Measurements from ENCODE around the gene TM9SF2. TPM values are rescaled to one million over a fixed set of nuclear protein-coding genes. Genes with fewer than 3 reads are reported as not detected.

TM9SF2 gene
- total RNA-seq, 1 experiment from 2014 or later: 154 TPM

DNA sequence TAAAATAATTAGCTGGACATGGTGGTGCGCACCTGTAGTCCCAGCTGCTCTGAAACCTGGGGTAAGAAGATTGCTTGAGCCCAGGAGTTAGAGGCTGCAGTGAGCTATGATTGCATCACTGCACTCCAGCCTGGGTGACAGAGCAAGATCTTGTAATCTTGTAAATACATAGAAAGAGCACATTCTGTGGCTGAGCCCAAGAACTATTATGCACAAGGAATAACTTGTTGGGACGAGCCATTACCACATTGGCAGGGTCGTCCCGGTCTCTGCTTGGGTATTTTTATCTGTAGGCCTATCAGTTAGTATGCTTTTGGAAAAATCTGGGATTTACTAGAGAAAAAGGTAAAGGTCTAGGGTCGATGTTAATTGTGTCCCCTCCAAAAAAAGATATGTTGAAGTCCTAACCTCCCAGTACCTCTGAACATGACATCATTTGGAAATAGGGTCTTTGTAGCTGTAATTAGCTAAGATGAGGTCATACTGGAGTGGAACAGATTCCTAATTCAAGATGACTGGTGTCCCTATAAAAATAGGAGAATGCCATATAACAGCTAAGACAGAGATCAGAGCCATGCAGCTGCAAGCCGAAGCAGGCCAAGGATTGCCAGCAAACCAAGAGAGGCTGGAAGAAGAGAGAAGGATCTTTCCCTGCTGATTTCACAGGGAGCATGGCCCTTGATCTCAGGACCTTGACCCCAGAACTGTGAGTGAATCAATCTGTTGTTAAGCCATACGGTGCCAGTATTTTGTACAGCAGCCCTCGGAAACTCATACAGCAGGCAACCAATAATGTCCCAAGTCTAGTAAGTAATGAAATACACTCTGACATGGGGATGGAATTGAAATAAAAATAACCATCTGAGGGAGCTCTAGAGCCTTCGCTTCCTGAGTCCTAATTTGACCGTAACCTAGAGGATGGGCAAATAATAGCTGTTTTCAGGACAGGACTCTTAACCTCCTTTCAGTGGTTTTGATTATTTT lies 77.0 kb downstream of the TM9SF2 start:
- TF ChIP-seq CTCF (IDR thresholded peaks at IDR 0.05; ENCODE audit: insufficient read depth in 1 of 2, low read depth in 1 of 2, low read length in 1 of 2, severe bottlenecking in 1 of 2, unreplicated experiment in 1 of 2): peak in 1 of 2 experiments; percentile 30
- Mint-ChIP-seq H3K4me3 (ENCODE audit: unreplicated experiment) (no peak overlapping the region), H3K9me3 (ENCODE audit: unreplicated experiment) (no peaks in the 10 kb centered on the region), H3K4me1 (ENCODE audit: low read depth, unreplicated experiment) (no peaks in the 10 kb centered on the region), H3K27ac (ENCODE audit: unreplicated experiment) (no peak overlapping the region), H3K27me3 (ENCODE audit: insufficient read depth, unreplicated experiment) (no peaks in the 10 kb centered on the region), H3K36me3 (ENCODE audit: insufficient read depth, unreplicated experiment) (no peaks in the 10 kb centered on the region)
- no peaks in the 10 kb centered on the region for H3K36me3 ChIP-seq (ENCODE audit: control insufficient read depth, insufficient read depth, low read length)
- ChIA-PET POLR2A (no interaction called here), CTCF (interaction anchor here (0.5 to 2.7 kb wide), 7 partner anchors 28 to 232 kb away, joined by 3 to 12 read pairs (median 5); partner anchors contain the start of gene CLYBL)
- H3K4me3 ChIP-seq (ENCODE audit: low read depth, low read length): no peak overlapping the region
- no TSS peak for BruUV-seq (replicated peaks)
- no peaks in the 10 kb centered on the region for H3K9me3 ChIP-seq
- intact Hi-C loops (cut with micrococcal nuclease; ENCODE audit: unreplicated experiment): loop anchor here (1.0 to 2.0 kb wide), 2 partner anchors 29 to 36 kb away; partner anchors contain the start of gene CLYBL
- H3K27me3 ChIP-seq (replicated peaks; ENCODE audit: control insufficient read depth, insufficient read depth, low read length): no peaks in the 10 kb centered on the region
- H3K4me1 ChIP-seq: no peaks in the 10 kb centered on the region
- DNase-seq: no peak

GRCh38 chr13:99580500-99581268 lies 79.4 kb downstream of the TM9SF2 start:
- Mint-ChIP-seq H3K4me3 (ENCODE audit: unreplicated experiment) (no peak overlapping the region), H3K9me3 (ENCODE audit: unreplicated experiment) (no peaks in the 10 kb centered on the region), H3K27ac (ENCODE audit: unreplicated experiment) (no peak overlapping the region), H3K4me1 (ENCODE audit: low read depth, unreplicated experiment) (no peaks in the 10 kb centered on the region), H3K27me3 (ENCODE audit: insufficient read depth, unreplicated experiment) (no peaks in the 10 kb centered on the region), H3K36me3 (ENCODE audit: insufficient read depth, unreplicated experiment) (no peaks in the 10 kb centered on the region)
- Histone ChIP-seq H3K36me3 (ENCODE audit: control insufficient read depth, insufficient read depth, low read length) (no peaks in the 10 kb centered on the region), H3K4me3 (ENCODE audit: low read depth, low read length) (no peak overlapping the region), H3K4me1 (no peaks in the 10 kb centered on the region), H3K9me3 (no peaks in the 10 kb centered on the region), H3K27me3 (replicated peaks; ENCODE audit: control insufficient read depth, insufficient read depth, low read length) (no peaks in the 10 kb centered on the region)
- no peak for DNase-seq
- no peak for TF ChIP-seq CTCF (IDR thresholded peaks at IDR 0.05; ENCODE audit: insufficient read depth in 1 of 2, low read depth in 1 of 2, low read length in 1 of 2, severe bottlenecking in 1 of 2, unreplicated experiment in 1 of 2)
- no TSS peak for BruUV-seq (replicated peaks)
- intact Hi-C loops (cut with micrococcal nuclease; ENCODE audit: unreplicated experiment): no loop called here
- ChIA-PET CTCF (no interaction called here), POLR2A (no interaction called here)

GRCh38 chr13:99582511-99582910 lies 81.2 kb downstream of the TM9SF2 start:
- H3K27ac Mint-ChIP-seq (ENCODE audit: unreplicated experiment): no peak overlapping the region

More at GRCh38 chr13:99582511-99582910, 81.2 kb downstream of the TM9SF2 start:
- H3K4me3 Mint-ChIP-seq (ENCODE audit: unreplicated experiment): no peak overlapping the region
- ChIA-PET POLR2A (no interaction called here), CTCF (no interaction called here)
- no peaks in the 10 kb centered on the region for H3K27me3 Mint-ChIP-seq (ENCODE audit: insufficient read depth, unreplicated experiment)
- H3K36me3 Mint-ChIP-seq (ENCODE audit: insufficient read depth, unreplicated experiment): no peaks in the 10 kb centered on the region
- H3K36me3 ChIP-seq (ENCODE audit: control insufficient read depth, insufficient read depth, low read length): no peaks in the 10 kb centered on the region
- H3K27me3 ChIP-seq (replicated peaks; ENCODE audit: control insufficient read depth, insufficient read depth, low read length): no peaks in the 10 kb centered on the region
- no peaks in the 10 kb centered on the region for H3K4me1 ChIP-seq
- no peaks in the 10 kb centered on the region for H3K4me1 Mint-ChIP-seq (ENCODE audit: low read depth, unreplicated experiment)
- TF ChIP-seq CTCF (IDR thresholded peaks at IDR 0.05; ENCODE audit: insufficient read depth in 1 of 2, low read depth in 1 of 2, low read length in 1 of 2, severe bottlenecking in 1 of 2, unreplicated experiment in 1 of 2): no peak
- no TSS peak for BruUV-seq (replicated peaks)
- H3K9me3 ChIP-seq: no peaks in the 10 kb centered on the region
- no peak overlapping the region for H3K4me3 ChIP-seq (ENCODE audit: low read depth, low read length)
- no peaks in the 10 kb centered on the region for H3K9me3 Mint-ChIP-seq (ENCODE audit: unreplicated experiment)
- DNase-seq: no peak
- intact Hi-C loops (cut with micrococcal nuclease; ENCODE audit: unreplicated experiment): no loop called here

Measured in Caco-2 (cell line).